OCI-LY7 (cell line): ENCODE results near the gene CACNA1B. TPM values are rescaled to one million over a fixed set of nuclear protein-coding genes. Genes with fewer than 3 reads are reported as not detected.

ENCODE experiments used
- BruUV-seq: library from RNA; stranded (reverse); fragments of 400-500 nt; replicated peaks from 2 replicates; lab custom pipeline; 2021; lab: Mats Ljungman, UMichigan
- CTCF ChIA-PET: fragments of 300-600 bp; sonication (Branson Sonifier 250); formaldehyde crosslinking; loops from one replicate; lab custom pipeline; 2022; ENCODE audit warnings: antibody characterized with exemption; ENCODE audit not compliant: unreplicated experiment; lab: Charles Lee
- POLR2A ChIA-PET: fragments of 300-600 bp; sonication (Branson Sonifier 250); formaldehyde crosslinking; loops from one replicate; lab custom pipeline; 2022; ENCODE audit warnings: antibody characterized with exemption; lab: Charles Lee
- DNase-seq: peaks from one replicate; pipeline ENCODE4 v3.0.0-alpha.2; 2015; ENCODE audit warnings: low spot score
- H2AFZ ChIP-seq: fragments of 200-600 bp; sonication (generic), shearing (Covaris generic); 2 replicates; pipeline ENCODE4 v1.6.1; 2014; ENCODE audit warnings: mild to moderate bottlenecking, antibody characterized with exemption, low read length, moderate library complexity
- H3K27ac ChIP-seq: fragments of 200-600 bp; sonication (generic); 2 replicates; pipeline ENCODE4 v1.5.1; 2014; ENCODE audit warnings: mixed run types, low read depth, mild to moderate bottlenecking, moderate library complexity, low read length, inconsistent platforms; ENCODE audit not compliant: poor library complexity, severe bottlenecking
- H3K36me3 ChIP-seq: fragments of 200-600 bp; sonication (generic); 2 replicates; pipeline ENCODE4 v1.6.1; 2014; ENCODE audit warnings: mild to moderate bottlenecking, antibody characterized with exemption, low read length, moderate library complexity, mixed read lengths; ENCODE audit not compliant: insufficient read depth
- H3K4me1 ChIP-seq: fragments of 200-600 bp; sonication (generic); 2 replicates; pipeline ENCODE4 v1.5.1; 2014; ENCODE audit warnings: mild to moderate bottlenecking, low read length; ENCODE audit not compliant: insufficient read depth, poor library complexity, severe bottlenecking
- H3K4me2 ChIP-seq: fragments of 200-600 bp; sonication (generic); 2 replicates; pipeline ENCODE4 v1.6.1; 2014; ENCODE audit warnings: mild to moderate bottlenecking, low read length
- H3K4me3 ChIP-seq: fragments of 200-600 bp; sonication (generic); 2 replicates; pipeline ENCODE4 v1.5.1; 2014; ENCODE audit warnings: mild to moderate bottlenecking, low read depth, low read length; ENCODE audit not compliant: poor library complexity, severe bottlenecking
- H3K79me2 ChIP-seq: fragments of 200-600 bp; sonication (generic); 2 replicates; pipeline ENCODE4 v1.6.1; 2016; ENCODE audit warnings: low read depth, mild to moderate bottlenecking, low read length, moderate library complexity, mixed read lengths; ENCODE audit not compliant: insufficient read depth
- H3K9me2 ChIP-seq: fragments of 200-600 bp; sonication (generic); 2 replicates; pipeline ENCODE4 v1.6.1; 2016; ENCODE audit warnings: mild to moderate bottlenecking, low read length, mixed read lengths; ENCODE audit not compliant: insufficient read depth
- H3K9me3 ChIP-seq: fragments of 200-600 bp; sonication (generic); 2 replicates; pipeline ENCODE4 v1.6.1; 2014; ENCODE audit warnings: mild to moderate bottlenecking, mixed run types, low read length, mixed read lengths
- H4K20me1 ChIP-seq: fragments of 200-600 bp; sonication (generic); 2 replicates; pipeline ENCODE4 v1.6.1; 2014; ENCODE audit warnings: mild to moderate bottlenecking, antibody characterized with exemption, low read length, moderate library complexity, mixed read lengths; ENCODE audit not compliant: insufficient read depth
- CTCF ChIP-seq: fragments of 200-600 bp; sonication (generic); conservative IDR thresholded peaks from 2 replicates; pipeline ENCODE4 v1.5.1; 2014; ENCODE audit warnings: mild to moderate bottlenecking, antibody characterized with exemption, low read length, moderate library complexity, mixed read lengths
- EZH2phosphoT487 ChIP-seq: fragments of 200-600 bp; sonication (generic); IDR thresholded peaks from 2 replicates; pipeline ENCODE4 v1.6.1; 2018; ENCODE audit warnings: low read depth, borderline replicate concordance, mild to moderate bottlenecking, mixed run types, antibody characterized with exemption, low read length, moderate library complexity, mixed read lengths
- intact Hi-C: fragments of 100-400 bp; cut with micrococcal nuclease; formaldehyde crosslinking; loops from one replicate; pipeline ENCODE4 v1.10.0; 2022; ENCODE audit not compliant: unreplicated experiment
- total RNA-seq, 2 experiments: library from RNA; depleted of rRNA in 1 of 2; stranded (reverse); fragments of >200 nt in 1 of 2; shearing (Covaris generic) in 1 of 2; gene quantifications; 2 replicates each; pipeline ENCODE4 v1.2.3, GENCODE V29; 2014 to 2022

The CACNA1B gene
- total RNA-seq, 2 experiments from 2014 or later: not detected

- ChIA-PET CTCF (no interaction called here), POLR2A (no interaction called here)
- intact Hi-C loops: no loop called here
These were observed 166.1 kb downstream of the CACNA1B start for GRCh38 chr9:138043411-138044345.

GRCh38 chr9:138044485-138045383, 167.2 kb downstream of the CACNA1B start:
- no peak overlapping the region for H3K4me3 ChIP-seq
- TF ChIP-seq CTCF: no peak
- no peak for TF ChIP-seq EZH2phosphoT487
- H3K27ac ChIP-seq: no peak overlapping the region
- no peak overlapping the region for H3K4me2 ChIP-seq
- no peaks in the 10 kb centered on the region for H3K79me2 ChIP-seq
- H3K9me3 ChIP-seq: no peaks in the 10 kb centered on the region
- intact Hi-C loops: no loop called here
- no TSS peak for BruUV-seq
- POLR2A ChIA-PET: no interaction called here
- H3K36me3 ChIP-seq: no peaks in the 10 kb centered on the region
- DNase-seq: no peak
- H3K4me1 ChIP-seq: no peaks in the 10 kb centered on the region
- H4K20me1 ChIP-seq: no peaks in the 10 kb centered on the region
- H3K9me2 ChIP-seq: no peaks in the 10 kb centered on the region
- H2AFZ ChIP-seq: no peak overlapping the region
- CTCF ChIA-PET: no interaction called here

More at GRCh38 chr9:138043411-138044345, 166.1 kb downstream of the CACNA1B start:
- no peaks in the 10 kb centered on the region for H4K20me1 ChIP-seq
- H3K4me1 ChIP-seq: no peaks in the 10 kb centered on the region
- no peak for DNase-seq
- H3K9me2 ChIP-seq: no peaks in the 10 kb centered on the region
- no TSS peak for BruUV-seq
- no peak overlapping the region for H3K4me3 ChIP-seq
- no peaks in the 10 kb centered on the region for H3K9me3 ChIP-seq
- H3K4me2 ChIP-seq: no peak overlapping the region
- H3K36me3 ChIP-seq: no peaks in the 10 kb centered on the region
- no peak overlapping the region for H2AFZ ChIP-seq
- H3K27ac ChIP-seq: no peak overlapping the region
- TF ChIP-seq EZH2phosphoT487: no peak
- no peak for TF ChIP-seq CTCF
- no peaks in the 10 kb centered on the region for H3K79me2 ChIP-seq
